NCI-H2107 treated with DMSO at 0.1 percent for 48 hours (cell line): ENCODE measurements around the gene SLC25A21.
A peak's percentile ranks its signal among the peaks of the same experiment; 100 is the strongest.
"Not testable (repeated sequence)": the region's sequence is repeated elsewhere in the genome, so short reads cannot be mapped to it uniquely, and the experiment has no call there.

Experiments used
- DNase-seq: peaks from one replicate; lab custom pipeline; 2025; ENCODE audit not compliant: unreplicated experiment; lab: John Stamatoyannopoulos, UW

SLC25A21 gene

DNA sequence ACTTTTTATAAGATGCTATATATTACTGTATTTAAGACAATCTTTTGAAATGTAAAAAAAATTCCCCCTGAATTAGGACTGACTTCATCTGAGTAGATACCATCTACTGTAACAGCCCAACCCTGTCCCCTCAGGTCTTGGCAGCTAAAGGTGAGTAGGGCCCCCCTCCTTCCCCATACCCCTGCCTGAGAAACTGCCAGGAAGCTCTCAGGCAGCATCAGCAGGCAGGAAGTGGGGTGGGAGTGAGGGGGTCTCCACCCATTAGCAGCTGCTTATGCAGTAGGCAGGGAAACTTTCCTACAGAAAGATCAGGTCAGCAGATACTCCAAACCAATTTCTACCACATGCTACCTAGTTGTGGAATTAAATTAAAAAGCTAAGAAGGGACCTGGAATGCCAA is 448.2 kb downstream of the SLC25A21 start:
- no peak for DNase-seq

DNA sequence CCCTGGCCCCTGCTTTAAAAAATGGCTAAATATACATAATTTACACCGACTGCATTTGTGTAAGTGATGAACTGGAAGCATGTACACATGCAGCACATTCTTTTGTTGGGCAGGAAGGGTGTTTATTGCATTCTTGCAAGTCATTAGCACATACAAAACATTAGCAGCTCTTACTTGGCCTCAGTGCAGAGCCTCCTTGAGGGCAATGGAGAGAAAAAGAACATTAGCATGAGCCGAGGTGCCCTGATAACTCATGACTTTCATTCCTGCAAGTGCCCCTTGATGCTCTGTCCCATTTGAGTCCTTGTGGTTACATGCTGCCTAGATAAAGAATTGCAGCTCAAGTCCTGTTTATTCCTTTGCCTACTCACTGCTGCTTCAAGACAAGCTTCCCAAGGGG is 448.9 kb downstream of the SLC25A21 start:
- DNase-seq = no peak

DNA sequence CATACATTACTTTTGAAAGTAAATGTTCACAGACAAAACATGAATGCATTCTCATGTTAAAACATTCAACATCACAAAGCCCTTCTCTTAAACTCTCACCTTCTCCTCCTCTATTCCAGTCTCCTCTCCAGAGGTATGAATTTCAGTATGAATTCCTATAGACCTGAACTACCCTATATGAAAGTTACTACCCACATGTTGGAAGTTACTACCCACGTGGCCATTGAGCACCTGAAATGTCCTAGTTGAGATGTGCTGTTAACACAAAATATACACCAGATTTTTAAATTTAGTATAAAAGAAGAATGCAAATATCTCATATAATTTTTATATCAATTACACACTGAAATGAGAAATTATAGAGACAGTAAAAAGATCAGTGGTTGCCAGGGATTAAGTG is 450.5 kb downstream of the SLC25A21 start:
- DNase-seq = no peak

DNA sequence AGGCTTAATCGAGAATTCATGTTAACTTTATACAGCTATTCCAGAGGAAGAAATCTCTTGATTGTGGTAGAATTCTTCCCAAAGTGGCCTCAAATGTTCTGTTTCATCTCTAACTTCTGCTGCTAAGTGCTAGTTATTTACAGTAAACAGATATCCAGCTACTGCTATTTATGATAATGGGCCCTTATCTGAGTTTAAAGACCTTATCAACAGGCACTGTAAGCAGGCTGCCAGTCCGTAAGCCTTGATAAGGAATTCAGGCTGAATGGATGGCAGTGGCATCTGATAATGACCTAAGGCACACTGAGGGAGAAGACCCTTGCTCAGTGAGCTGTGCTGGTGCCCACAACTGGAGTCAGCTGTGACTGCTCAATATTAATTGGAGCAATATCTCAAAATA is 451.7 kb downstream of the SLC25A21 start:
- DNase-seq = no peak

DNA sequence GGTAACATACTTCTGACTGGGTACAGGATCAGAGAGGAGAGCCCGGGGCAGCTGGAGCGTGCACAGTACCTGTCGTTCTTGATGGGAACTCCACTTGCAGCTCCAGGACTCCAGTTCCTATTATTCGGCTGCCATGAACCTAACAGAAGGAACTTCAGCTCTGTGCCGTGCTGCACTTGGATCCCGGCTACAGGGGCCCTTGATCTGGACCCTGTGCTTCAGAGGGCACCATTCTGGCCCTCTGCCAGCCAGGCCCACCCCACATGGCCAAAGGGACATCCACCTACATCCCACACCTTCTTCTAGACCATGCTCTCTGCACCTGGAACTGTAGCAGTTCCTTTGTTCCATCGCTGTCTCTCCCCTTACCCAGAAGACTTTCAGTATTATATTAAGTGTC is 452.6 kb downstream of the SLC25A21 start:
- DNase-seq = no peak

DNA sequence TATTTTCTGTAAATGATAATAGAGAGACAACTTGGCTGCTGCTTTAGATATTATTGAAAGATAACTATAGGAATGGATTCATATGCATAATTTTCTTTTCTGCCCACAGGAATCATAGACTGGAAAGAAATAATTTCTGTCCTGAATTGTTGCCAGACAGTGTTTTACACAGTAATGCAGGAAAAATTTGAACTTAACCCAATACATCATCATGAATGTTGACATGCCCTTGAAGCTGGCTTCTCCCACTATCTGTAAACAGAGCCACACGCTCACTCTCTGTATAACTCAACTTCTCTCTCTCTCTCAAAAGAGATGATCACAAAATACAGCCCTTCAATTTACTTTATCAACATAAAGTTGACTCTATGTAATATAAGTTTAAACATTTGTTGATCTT is 454.2 kb downstream of the SLC25A21 start:
- no peak for DNase-seq

DNA sequence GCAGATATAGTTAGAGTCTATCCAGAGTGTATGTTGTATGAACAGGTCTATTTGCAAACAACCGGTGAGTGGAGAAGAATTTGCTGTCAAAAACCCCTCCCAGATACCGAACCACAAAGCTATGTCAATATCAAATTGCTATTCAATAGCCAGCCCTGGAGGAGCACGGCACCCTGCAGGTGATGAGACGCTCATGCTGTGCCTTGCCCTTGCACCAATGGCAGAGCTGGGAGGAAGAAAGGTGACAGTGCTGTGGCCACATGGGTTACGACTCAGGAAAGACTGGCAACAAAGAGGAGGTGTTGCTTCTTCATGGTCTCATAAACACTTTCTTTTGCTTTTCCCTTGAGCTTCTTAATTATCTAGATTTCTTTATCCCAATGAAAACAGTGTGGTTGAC is 455.0 kb downstream of the SLC25A21 start:
- DNase-seq = peak; percentile 73

DNA sequence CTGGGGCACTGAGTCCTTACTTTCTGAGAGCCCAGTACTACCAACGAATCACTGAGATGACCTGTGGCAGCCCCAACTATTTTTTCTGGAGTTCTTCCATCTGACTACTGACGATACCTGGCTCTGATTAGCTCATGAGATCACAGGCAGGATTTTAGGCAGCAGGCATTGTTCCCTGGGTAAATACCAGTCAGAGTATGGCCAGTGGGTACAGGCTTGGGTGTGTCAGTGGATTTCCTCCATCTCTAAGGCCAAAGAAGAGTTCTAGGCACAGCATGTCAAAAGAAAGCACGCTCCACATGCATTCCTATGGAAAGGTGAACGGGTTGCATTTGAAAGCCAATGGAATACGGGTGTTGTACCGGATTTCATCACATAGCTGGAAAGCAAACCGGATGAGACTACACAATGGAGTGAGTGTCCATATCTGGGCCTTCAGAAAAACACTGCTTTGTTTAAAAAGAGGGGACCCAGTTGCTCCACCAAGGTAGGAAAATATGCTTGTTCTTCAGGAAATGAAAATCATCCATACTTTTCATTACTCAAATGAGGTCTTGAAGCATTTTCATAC is 455.7 kb downstream of the SLC25A21 start:
- no peak for DNase-seq

DNA sequence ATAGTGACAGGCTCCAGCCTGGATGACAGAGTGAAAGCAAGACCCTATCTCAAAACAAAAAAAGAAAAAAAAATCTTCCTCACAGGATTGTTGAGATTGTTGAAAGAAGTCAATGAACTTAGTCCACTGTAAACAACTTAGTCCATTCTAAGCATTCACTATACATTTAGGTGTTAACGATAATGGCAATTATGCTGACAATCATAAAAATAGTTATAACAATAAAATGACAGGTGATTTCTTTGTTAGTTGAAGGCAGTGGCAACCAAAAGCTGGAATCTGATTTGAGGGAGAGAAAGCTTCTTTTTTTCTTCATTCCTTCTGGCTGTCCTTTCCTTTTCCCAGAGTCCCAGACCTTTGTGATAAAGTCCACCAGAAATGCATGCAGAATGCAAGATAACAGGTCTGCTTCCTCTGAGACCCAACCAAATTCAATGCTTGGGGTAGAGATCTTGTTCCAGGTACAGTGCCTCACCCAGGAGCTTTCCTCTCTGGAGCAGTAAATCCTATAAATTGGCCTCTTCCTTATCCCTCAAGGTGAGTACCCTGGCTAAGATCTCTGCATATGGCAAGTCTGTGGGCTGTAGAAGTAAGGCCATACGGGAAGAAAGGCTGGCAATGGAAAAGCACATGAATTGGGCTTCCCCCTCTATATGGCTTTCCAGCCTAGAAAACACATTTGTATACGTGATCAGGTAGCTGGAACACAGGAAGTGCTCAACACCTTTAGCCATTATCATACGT is 458.3 kb downstream of the SLC25A21 start:
- DNase-seq = no peak

DNA sequence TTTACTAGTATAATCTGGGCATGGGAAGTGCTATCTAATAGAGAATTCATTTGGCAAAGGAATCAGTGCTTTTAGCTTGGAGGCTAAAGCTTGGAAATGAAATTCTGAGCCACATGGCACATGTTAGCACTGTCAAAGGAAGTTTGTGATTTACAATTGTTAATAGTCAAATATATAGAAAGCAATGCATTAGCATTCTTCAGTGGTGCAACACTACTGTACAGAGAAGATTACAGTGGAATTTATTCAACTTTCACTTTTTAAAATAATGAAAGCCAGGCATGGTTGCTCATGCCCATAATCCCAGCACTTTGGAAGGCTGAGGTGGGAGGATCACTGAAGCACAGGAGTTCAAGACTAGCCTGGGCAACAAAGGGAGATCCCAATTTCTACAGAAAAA is 464.8 kb downstream of the SLC25A21 start:
- DNase-seq = no peak

DNA sequence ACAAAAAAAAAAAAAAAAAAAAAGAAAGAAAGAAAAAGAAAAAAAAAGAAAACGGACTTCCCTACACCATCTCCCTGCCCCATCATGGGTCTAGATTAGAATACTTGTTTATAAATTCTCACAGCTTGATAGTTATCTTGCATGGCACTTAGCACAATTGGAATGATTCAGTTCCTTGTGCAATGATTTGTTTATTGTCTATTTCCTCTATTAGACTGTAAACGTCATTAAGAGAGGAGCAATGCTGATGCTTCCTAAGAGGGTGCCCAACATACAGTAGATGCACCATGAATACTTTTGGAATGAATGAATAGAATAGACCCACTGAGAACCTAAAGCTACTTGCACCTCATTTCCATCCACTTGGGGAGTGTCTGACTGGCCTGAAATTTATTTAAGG is 469.9 kb downstream of the SLC25A21 start:
- DNase-seq = no peak

DNA sequence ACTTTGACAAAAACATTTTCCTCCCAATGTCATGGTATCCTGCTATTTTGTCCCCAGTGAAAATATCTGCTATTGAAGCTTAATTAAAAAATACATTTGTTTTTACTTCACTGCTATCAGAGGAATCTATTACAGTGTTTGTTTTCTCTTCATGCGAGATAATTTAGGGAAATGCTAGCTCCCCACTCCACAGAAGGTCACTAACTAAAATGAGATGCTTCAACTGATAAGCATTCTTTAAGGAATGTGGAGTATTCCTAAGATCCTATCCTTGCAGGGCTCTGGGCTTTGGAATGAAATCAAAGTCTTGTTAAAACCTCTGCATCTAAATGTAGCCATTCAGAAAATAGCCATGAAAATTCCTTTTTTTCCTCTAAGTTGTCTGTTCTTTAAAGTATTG is 471.3 kb downstream of the SLC25A21 start:
- no peak for DNase-seq

DNA sequence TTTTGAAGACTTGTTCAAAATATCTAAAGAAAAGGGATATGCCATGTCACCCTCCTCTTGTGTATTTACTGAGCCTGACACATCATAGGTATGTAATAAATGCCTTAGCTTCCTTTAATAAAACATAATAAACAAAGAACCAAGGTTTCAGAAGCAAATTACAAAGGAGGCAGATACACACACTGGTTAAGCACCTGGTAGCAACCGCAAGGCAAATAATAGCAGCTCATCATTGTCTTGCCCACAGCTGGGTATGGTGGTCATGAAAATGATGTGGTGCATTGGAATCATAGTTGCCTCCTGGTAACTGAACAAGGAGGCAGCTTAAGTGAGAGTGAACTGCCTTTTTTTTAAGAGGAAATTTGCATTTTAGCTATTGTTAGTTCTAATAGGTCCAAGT is 471.8 kb downstream of the SLC25A21 start:
- no peak for DNase-seq

DNA sequence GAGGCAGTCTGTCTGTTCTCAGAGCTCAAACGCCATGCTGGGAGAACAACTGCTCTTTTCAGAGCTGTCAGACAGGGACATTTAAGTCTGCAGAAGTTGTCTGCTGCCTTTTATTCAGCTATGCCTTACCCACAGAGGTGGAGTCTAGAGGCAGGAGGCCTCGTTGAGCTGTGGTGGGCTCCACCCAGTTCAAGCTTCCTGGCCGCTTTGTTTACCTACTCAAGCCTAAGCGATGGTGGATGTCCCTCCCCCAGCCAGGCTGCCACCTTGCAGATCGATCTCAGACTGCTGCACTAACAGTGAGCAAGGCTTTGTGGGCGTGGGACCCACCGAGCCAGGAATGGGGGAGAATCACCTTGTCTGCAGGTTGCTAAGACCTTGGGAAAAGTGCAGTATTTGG is 473.0 kb downstream of the SLC25A21 start:
- not testable (repeated sequence) for DNase-seq

DNA sequence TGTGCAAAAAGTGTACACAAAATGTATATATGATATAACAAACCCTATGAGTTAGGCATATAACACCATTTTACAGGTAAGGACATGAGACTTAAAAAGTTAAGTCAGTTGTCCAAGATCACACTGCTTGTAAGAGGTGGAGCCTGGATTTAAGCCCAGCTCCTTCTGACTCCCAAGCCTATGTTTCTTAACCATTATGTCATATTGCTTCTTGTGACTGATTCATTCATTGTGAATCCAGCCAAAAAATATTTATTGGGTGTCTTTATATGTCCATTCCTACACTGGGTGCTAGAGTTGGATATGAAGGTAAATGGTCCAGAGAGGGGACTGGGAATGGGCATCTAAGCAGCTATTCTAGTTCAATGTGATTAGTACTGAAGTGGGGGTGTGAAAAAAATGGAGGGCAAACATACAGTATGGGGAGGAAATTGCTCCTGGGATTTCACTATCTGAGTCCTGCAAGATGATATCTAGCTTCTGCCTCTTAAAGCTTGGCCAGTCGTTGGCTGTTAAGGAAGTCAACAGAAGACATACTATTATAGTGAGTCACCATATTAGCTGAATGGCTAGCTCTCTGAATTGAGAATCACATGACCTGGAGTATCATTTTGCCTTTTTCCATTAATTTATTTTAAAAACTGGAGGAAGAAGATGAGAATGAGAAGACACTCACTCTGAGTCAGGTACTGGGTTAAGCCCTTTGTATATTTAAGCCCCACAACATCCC is 481.9 kb downstream of the SLC25A21 start:
- no peak for DNase-seq

DNA sequence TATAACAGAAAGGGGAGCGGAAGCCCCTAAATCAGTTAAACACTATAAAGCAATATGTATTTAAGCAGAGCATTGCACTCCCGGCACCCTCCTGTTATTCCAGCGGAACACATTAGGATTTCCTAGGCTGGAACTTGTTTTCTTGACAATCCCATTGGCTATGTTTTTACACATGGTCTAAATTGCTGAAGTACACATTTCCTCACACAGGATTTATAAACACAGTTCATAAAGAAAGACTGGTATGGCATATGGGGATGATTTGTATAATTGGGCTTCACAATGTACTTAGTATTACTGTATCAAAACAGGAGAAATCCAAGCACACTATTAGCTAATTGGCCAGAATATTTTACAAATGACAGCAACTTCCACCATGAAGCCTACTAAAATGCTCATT is 487.5 kb downstream of the SLC25A21 start:
- no peak for DNase-seq

DNA sequence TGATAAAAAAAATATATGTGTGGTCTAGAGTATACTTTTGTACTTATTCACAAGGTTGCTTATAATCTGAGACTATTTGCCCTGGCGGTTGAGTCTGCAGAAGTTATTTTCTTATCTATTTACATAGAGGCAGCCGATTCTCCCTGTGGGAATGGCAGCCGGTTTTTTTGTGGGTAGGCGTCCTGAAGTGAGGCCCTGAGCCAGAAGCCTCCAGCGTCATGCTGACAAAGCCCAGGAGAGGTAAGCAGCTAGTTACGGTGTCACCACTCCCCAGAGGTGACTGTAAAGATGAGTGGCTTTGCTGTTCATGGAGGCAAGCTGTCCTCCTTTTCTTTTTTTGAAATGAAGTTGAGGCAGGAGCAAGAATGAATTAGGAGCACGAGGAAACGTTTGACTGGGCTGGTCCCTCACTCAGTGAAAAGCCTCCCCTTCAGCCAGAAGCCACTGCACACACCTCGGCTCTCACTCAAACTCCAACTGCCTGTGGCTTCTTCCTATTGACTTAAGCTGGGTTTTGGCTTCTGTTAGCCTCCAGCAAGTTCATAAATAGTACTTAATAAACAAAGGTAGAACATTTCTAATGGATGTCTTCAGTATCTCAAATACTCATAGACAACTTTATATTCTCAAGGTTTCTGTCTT is 489.2 kb downstream of the SLC25A21 start:
- peak; percentile 95 for DNase-seq

DNA sequence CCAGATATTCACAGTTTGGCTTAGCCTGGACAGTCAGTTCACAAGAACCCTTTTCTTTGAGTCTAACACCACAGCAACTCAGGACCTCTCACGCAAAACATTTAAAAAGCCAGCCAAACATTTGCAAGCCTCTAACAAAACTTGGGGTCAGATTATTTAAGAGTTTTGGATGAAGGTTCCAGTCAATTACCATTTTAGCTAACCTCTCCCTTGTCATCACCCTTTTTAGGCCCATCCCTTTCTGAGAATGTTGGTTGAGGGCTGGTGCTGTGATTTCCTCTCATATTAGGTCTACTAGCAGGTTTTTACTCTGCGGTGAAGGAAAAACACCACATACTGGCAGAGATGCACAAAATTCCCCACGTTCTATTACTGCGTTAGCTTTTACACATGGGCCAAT is 490.1 kb downstream of the SLC25A21 start:
- DNase-seq = no peak

DNA sequence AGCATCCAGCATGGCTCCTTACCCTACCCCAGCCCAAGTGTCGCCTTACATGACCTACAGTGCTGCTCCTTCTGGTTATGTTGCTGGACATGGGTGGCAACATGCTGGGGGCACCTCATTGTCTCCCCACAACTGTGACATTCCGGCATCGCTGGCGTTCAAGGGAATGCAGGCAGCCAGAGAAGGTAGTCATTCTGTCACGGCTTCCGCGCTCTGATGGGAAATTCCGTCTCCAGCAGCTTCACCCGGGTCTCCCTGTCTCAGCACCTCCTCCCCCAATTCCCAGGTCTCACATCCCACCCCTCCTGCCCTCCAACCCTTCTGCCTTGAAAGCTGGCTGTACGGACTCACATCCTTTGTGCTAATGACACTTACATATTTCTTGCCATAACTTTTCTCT is 496.2 kb downstream of the SLC25A21 start:
- no peak for DNase-seq

DNA sequence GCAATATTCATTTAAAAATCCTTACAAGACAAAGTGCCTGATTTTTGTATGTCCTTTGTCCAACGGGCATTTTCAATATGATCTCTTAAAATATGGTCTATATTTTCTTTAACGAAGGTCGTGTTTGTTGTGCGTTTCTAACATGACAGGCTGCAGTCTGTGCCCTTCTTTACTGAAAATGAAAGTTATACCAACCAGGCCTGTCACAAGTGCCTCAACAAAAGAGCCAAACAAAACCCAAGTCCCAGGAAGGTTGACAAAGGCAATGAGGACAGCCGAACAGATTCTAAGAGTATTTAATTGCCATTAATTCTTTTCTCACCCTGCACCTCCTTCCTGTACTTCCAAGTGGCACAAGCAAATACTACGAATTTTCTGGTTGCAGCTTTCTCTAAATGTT is 496.8 kb downstream of the SLC25A21 start:
- DNase-seq = peak; percentile 71

DNA sequence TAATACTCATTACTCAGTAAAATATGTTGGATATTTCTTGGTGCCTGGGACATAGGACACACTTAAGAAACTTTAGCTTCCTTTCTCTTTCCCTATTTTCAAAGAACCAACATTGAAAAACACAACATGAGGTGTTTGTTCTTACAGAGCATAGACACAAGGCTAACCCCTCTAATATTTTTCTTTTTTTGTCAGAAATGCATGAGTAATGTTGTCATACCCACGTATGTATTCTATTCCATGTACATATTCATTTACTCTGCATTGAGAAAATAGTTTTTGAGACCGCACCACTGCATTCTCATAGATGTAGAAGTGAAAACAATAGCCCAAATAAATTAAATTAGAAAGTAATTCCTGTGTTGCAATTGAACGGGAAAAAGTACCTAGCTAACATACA is 497.7 kb downstream of the SLC25A21 start:
- DNase-seq = peak; percentile 48

DNA sequence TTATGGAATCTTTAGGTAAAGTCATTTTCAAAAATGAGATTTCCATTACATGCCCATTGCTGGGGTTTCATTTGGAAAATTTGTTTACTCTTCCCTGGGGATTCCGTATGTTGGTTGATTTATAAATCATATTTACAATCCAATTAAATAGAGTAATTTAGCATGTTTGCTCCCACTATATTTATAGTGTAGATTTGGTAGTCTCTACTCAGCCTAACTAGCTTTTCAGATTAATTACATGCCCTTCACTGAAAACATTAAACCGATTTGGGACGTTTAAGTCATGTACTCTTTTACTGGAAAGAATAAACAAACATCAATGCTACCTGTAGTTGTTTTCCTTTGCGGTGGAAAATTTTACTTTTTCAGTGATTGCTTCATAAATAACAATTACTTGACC is 500.3 kb downstream of the SLC25A21 start:
- DNase-seq = no peak
